GM18519 (cell line): ENCODE data around the gene GRK3.
"Not testable (repeated sequence)": the region's sequence is repeated elsewhere in the genome, so short reads cannot be mapped to it uniquely, and the experiment has no call there.

Experiments
- ATAC-seq: cut with Tn5 transposase; IDR thresholded peaks from one replicate; pipeline ENCODE4 v1.9.1; 2021; ENCODE audit warnings: mild to moderate bottlenecking, moderate library complexity; ENCODE audit not compliant: unreplicated experiment, low FRiP score

Gene GRK3

DNA sequence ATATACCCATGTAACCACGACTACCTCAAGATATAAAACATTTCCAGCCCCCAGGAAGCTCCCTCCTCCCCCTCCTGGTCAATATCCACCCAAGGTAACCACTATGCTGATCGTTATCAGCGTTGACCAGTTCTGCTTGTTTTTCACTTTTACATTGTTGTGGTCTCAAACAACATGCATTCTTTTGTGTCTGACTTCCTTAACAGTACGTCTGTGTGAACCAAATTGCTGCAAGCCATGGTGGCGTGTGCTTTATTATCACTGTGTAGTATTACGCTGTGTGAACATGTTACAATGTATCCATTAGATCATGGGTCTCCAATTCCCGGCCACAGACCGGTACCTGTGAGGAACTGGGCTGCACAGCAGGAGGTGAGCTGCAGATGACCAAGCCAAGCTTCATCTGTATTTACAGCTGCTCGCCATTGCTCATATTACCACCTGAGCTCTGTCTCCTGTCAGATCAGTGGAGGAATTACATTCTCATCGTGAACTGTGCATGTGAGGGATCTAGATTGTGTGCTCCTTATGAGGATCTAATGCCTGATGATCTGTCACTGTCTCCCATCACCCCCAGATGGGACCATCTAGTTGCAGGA is 15.5 kb upstream of the GRK3 start:
- ATAC-seq, result no peak

DNA sequence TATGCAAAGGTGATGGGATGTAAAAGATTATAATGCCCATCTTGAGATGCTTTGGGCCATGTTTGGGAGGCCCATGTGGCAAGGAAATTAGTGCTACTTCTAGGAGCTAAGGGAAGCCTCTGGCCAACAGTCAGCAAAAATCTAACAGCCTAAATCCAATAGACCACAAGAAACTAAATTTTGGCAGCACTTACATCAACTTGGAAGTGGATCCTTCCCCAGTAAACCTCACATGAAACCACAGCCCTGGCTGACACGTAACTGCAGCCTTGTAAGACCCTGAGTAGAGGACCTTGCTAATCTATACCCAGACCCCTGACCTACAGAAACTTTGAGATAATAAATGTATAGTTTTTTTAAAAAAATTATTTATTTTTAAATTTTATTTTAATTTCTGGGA is 13.1 kb upstream of the GRK3 start:
- ATAC-seq, result no peak

DNA sequence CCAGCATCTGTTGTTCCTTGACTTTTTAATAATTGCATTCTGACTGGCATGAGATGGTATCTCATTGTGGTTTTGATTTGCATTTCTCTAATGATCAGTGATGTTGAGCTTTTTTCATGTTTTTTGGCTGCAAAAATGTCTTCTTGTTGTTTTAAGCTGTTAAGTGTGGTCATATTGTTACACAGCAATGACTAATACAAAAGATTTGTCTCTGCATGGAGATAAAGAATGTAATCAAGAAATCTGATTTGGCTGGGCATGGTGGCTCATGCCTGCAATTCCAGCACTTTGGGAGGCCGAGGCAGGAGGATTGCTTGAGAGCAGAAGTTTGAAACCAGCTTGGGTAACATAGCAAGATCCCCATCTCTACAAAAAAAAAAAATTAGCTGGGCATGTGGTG is 12.1 kb upstream of the GRK3 start:
- not testable (repeated sequence) for ATAC-seq

DNA sequence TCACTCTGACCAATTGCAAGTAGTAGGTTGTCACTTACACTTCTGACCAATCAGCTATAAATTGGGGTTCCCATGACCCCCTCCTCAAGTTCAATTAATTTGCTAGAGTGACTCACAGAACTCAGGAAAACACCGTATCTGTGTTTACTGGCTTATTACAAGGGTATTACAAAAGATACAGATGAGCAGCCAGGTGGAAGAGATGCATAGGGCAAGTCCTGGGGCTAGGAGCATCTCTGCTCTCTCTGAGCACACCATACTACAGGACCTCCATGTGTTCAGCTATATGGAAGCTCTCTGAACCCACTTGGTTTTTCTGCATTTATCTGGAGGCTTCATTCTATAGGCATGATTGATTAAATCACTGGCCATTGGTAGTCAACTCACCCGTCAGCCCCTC is 11.3 kb upstream of the GRK3 start:
- no peak for ATAC-seq

DNA sequence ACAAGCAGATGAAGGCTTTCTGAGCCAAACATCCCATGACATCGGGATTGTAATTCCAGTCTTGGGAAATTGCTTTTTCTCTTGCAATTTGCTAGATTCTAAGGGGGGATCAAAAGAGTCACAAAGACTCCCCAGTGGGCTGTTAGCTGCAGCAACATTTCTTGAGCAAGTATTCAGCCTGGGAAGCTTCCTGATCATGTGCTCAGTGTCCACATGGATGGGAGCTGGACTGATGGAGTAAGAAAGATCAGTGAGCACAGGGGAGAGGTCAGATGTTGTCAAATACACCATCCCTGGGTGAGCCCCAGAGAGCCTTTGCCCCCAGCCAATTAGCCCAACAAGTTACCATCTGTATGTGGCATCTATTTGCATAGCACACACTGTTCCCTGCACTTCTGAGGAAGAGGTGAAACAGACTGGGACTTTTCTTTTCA is 10.2 kb upstream of the GRK3 start:
- no peak for ATAC-seq

DNA sequence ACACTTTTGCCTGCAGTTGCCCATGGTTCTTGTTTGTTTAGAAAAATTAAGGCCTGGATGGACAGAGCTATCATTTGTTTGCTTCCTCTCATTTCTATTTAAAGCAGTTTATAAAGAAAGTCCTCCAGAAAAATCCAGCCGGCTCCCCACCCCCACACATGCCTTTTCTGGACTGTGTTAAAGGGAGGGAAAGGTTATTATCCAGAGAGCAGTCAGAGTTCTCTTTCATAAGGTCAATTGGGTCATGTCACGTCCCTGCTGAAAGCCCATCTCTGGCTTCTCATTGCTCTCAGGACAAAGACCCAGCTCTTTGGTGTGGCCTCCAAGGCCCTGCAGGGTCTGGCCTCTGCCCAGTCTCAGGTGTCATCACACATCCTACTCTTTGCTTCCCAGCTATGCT is 9.8 kb upstream of the GRK3 start:
- no peak for ATAC-seq

DNA sequence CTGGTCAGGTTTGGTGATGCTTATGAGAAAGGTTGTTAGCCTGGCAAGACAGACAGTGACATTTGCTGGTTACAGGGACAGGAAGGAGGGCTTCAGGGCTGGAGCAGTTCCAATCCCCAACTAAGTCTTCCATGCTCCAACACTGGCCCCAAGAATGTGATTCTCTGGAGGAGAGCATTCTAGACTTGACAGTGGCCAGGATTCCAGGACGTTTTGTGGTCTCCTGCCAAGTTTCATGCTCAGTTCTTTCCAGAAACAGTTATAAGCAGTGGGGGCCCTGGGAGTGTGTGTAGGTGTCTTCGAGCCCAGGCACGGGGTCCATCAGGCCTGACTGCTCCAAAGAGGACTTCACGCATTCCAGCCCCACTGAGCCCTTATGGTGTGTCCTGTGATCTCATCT is 8.9 kb upstream of the GRK3 start:
- ATAC-seq, result no peak

DNA sequence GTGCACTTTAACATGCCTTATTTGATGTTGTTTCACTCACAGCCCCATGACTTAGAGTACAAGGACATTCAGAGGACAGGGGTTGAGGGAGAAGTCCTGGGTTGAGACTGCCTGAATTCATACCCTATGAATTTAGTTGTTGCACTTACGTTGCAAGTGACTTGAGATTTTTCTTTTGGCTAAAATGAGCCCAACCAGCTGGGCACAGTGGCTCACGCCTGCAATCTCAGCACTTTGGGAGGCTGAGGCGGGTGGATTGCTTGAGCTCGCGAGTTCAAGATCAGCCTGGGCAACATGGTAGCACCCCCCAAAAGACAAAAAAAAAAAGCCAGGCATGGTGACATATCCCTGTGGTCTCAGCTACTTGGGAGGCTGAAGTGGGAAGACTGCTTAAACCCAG is 7.3 kb upstream of the GRK3 start:
- ATAC-seq, result no peak

DNA sequence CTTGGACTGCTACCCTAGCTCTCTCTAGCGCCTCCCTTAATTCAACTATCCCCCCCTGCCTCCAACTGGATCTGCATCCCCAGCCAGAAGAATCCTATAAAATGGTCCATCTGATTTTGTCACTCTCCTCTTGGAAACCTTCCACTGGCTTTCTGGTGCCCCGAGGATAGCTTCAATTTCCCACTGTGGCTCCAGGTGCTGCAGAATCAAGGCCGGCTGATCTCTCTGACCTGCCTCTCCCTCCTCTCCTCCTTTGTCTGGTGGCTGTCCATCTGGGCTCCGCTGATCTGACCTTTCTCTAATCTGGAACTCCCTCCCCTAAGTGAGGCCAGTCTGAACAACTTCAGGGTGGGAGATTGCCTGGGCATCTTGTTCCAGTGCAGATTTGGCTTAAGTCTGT is 6.1 kb upstream of the GRK3 start:
- ATAC-seq, result no peak

DNA sequence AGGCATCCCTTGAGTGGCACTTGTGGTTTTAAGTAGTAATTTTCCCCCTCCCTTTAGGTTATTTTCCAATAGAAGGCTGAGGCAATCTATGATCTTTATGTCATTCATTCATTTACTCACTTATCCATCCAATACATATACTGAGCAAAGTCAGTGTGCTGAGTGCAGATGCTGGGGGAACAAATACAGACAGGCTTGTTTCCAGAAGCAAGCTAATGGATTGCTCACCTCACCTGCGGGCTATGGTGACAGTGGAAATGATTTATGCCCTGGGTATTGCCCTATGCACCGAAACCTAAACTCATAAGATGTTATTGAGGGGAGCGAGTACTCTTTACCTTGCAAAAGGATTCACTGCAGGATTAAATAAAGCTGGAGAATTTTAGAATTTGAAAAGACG is 4.6 kb upstream of the GRK3 start:
- not testable (repeated sequence) for ATAC-seq

DNA sequence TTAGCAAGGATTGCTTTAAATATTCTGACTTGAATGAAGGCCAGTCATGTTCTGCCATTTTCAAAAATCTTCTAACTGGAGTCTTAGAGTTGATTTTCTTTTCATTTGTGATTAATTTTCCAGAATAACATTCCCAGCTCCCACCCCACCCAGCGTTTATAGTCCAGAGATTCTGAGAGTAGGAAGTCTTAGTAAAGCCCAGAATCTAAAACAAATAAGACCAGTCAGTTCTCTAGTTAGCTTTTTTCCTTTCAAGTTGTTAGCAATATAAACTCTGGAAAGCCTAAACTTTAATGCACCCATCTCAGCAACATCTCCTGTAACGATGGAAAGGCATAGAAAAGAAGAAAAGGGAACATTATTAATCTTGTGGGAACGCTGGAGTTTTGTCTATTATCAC is 3.3 kb upstream of the GRK3 start:
- not testable (repeated sequence) for ATAC-seq

DNA sequence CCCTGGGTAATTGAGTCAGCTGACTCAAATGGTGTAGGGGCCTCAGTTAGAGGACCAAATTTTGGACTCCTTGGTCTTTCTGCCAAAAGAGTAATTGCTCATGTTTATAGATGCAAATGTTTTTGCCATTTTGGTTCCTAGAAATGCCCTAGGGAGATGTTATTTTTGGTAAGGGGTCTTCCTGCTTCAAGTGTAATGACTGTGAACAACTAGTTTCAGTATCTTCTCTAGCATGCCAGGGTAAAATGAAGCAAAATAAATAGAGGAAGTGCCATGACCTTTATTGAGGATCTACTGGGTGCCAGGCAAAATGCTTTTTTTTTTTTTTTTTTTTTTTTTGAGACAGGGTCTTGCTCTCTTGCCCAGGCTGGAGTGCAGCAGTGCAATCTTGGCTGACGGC is 2.5 kb upstream of the GRK3 start:
- not testable (repeated sequence) for ATAC-seq

DNA sequence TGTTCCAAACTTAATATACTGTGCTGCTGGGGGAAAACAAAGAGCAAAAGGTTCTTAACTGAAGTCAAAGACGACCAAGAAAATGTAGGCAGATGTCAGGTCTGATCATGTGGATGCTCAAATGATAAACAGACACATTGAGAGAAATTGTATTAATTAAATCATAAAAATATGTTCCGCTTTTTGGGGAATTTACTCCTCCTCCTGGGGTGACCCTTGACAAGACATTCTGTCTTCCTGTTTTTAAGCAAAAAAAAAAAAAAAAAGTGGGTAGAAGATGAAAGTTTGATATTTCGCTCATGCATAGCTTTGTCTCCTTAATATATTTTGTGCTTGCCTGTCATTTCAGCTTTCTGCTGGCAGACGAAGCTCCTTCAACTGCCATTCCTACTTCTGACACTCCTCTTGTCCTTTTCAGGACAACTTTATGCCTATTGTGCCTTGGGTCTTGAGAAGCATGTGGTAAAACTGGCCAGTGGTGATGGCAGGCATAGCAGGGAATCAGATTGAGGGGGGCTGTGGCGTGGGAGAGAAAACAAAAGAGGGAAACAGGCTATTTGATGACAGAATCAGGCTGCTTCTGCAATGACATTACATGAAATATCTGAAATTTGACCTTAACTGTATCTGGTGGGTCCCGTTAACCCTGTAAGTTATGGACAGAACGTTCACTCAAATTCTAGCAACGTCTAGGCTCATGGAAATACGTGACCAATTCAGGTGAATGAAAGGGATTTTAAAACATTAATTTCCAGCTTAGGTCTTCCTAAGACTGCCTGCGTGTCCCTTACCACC is 1.3 kb upstream of the GRK3 start:
- ATAC-seq, result not testable (repeated sequence)

DNA sequence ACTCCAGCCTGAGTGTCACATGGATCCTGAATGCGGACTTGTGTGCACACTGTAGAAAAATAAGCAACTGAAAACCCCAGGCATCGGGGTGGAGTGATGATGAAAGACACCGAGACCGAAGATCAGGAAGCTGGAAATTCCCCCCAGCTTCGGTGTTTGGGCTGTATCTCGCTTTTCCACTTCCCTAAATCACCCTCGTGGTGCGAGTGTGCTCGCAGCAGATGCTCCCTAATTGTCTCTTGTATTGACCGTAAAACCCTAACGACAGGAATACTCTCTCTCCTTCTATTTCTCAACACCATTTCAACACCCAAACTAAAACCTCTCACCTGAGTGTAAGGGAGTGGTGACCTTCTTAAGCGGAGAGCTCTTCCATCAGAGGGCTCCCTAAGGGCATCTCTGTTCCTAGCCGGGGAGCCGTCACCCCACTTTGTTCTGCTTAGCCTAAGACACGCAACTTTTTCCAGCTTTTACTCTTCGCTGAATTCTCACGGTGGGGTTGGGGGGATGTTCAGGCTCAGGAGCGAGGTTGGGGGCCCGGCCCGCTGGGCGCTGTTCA is 635 bp upstream of the GRK3 start:
- ATAC-seq, result no peak

DNA sequence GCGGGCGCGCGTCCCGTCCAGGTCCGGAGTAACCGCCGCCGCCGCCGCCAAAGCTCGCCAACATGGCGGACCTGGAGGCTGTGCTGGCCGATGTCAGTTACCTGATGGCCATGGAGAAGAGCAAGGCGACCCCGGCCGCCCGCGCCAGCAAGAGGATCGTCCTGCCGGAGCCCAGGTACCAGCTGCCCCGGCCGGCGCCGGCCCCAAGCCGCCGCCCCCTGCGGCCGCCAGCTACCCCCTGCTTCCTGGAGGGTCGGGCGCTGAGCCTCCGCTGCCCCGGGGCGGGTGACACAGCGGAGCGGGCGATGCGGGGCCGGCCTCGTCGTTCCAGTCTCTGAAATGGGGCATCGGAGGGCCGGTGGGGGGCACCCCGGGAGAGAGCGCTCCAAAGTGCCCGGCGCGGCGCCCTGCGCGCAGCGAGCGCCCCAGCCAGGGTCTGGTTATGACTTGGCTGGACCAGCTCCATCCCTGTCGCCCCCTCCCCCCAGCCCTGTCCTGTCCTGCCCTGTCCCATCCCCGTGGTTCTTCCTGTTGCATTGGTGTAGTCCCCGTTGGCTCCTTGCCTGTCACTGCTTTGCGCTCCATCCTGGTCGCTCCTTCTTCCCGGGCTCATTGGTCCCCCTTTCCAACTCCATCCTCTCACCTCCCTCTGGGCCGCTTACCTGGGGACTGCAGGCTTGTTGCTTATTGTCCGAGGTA is 653 bp downstream of the GRK3 start:
- no peak for ATAC-seq

DNA sequence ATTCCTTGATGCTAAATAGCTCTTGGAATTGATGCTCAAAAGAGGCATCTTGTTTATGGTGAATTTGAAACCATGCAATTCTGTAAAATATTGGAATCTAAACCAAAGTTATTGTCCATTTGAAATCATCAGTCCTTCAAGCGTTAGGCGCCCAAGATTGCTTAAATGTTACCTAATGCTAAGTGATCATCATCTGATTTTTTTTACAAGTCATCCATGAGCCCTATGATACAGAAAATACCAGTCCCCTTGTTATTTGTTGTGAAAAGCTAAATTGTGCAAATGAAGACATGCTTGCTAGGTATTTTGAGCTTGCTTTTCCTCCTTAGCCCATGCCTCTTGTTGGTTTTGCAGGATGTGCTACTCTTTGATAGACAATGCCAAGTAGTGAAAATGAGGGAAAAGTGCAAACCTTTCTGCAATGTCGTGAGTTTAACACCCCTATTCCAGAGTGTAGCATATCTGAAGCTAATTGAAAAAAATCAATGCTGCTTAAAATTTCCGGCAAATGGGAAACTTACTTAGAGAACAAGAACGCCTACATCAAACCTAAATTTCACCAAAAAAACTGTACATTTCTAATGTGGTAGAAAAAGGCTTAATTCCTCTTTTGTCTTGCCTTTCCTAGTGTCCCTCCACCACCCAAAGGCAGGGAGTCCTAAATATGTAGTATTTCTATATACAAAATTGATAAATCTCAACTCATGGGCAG is 1.9 kb downstream of the GRK3 start:
- ATAC-seq, result no peak

DNA sequence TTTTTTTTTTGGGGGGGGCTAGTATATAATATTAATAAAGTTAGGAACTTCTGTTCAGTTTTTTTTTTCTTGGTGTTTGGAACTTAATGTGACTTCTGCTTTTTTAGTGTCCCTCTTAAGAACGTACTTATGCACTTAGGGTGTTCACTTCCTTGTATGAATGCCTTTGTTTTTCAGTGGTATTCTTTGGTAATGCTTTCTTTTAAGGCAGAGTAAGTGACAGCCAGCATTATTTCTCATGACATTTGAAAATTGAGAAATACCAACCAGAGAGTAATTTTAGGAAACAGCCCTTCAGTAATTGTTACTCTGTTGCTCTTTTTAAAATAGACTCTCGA is 2.4 kb downstream of the GRK3 start:
- ATAC-seq, result no peak

DNA sequence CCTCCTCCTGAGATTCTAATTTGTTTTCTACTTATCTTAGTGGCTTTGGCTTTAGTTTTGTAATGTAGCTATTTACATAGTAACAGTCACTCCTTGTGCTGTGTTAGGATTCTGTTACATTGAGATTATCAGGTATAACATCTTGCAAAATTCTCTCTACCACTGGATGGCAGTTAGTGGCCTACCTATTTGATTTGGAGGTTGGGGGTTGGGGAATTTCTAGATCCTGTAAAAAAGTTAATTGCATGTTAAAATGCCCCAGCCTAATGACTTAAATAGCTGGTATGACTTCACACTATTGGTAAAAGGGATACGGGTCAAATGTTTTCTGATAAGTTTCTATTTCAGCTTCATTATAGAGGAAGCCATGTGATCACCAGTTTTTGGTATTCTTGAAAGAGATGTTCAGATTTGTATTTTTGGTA is 2.8 kb downstream of the GRK3 start:
- ATAC-seq, result no peak

DNA sequence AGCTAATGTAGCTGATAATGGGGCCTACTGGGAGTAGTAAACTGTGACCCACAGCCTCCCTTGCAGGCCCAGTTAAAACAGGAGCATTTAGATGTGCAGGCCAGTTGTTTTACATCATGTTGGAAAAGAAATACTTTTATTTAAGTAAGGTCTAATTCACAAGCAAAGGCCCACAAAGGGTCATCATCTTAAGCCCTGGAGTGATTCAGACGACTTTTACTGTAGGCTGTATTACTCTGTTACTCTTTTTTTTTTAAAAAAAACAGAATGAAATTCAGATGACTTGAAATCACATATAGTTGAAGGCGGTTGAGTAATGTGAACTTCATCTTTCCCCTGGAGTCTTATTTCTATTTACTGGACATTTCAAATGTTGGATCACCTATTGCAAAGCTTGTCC is 3.6 kb downstream of the GRK3 start:
- ATAC-seq, result not testable (repeated sequence)

DNA sequence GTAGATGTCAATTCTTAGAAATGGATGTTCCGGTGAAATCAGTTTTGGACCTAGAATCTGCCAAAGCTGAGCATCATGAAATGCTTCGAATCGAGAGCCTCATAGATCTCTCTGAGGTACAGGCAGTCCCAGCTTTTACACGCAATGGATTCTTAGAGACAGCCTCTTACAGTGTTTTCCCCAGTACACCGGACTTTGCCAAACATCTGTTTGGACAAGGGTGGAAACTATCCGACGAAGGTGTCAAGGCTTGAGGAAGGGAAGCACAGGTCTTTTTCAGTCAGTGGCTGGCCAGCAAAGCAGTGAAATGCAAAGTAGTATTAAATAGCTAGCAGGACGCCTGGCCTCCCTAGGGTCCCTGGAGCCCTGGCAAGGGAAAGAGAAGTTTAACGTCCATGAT is 4.9 kb downstream of the GRK3 start:
- ATAC-seq, result no peak

DNA sequence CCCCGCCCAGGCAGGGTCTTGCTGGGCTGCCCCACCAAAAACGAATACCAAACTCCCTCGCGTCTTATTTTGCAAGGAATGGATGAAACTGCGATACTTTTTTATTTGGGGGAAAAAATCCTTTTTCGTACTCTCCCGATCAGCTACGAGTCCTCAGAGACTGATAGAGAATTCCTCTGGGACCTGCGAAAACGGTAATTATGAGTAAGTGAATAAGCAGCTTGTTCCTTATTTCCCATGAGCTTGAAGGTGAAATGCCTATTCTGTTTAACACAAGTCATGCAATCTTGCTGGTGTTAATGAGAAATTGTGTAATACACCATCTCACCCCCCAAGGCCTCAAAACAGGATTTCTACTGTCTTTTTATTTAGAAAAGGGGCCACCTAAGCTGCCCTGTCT is 5.5 kb downstream of the GRK3 start:
- ATAC-seq, result no peak
